Measurements from ENCODE around the gene DDX56.
A peak's percentile ranks its signal among the peaks of the same experiment; 100 is the strongest.
"Not testable (repeated sequence)": the region's sequence is repeated elsewhere in the genome, so short reads cannot be mapped to it uniquely, and the experiment has no call there.

DDX56 gene

GRCh38 chr7:44573464-44574286 is at the start of gene DDX56:
DDX56 (minus strand) TSS chr7:44573908; CDS start chr7:44573895, 13 bp downstream.
- peak; percentile 91 for DNase-seq

- peak; percentile 48 for DNase-seq
Observed at GRCh38 chr7:44622342-44623151, 48.8 kb upstream of the DDX56 start.

- DNase-seq = no peak
Observed at GRCh38 chr7:44621750-44622103, 48.0 kb upstream of the DDX56 start.

- peak; percentile 78 for DNase-seq
Observed at GRCh38 chr7:44621034-44621749, 47.5 kb upstream of the DDX56 start.

GRCh38 chr7:44618753-44619152 is 45.0 kb upstream of the DDX56 start:
- DNase-seq = no peak

GRCh38 chr7:44618045-44618444 is 44.3 kb upstream of the DDX56 start:
- DNase-seq = no peak

GRCh38 chr7:44617225-44617890 is 43.6 kb upstream of the DDX56 start:
- DNase-seq = peak; percentile 71

- no peak for DNase-seq
Observed at GRCh38 chr7:44616545-44616944, 42.8 kb upstream of the DDX56 start.

- no peak for DNase-seq
Observed at GRCh38 chr7:44615793-44616192, 42.1 kb upstream of the DDX56 start.

GRCh38 chr7:44615149-44615611 is 41.5 kb upstream of the DDX56 start:
- DNase-seq = no peak

- no peak for DNase-seq
Observed at GRCh38 chr7:44609829-44610228, 36.1 kb upstream of the DDX56 start.

GRCh38 chr7:44608916-44609648 is 35.4 kb upstream of the DDX56 start:
- peak; percentile 11 for DNase-seq

GRCh38 chr7:44607141-44608068 is 33.7 kb upstream of the DDX56 start:
- no peak for DNase-seq

GRCh38 chr7:44606341-44607140 is 32.8 kb upstream of the DDX56 start, which contains the start of gene OGDH:
OGDH (plus strand) TSS chr7:44606627; CDS start chr7:44624344, 17,717 bp downstream.
- peak; percentile 99 for DNase-seq

- DNase-seq = no peak
Observed at GRCh38 chr7:44604941-44605340, 31.2 kb upstream of the DDX56 start.

GRCh38 chr7:44603193-44603592 is 29.5 kb upstream of the DDX56 start:
- no peak for DNase-seq

GRCh38 chr7:44602576-44602910 is 28.8 kb upstream of the DDX56 start:
- no peak for DNase-seq

GRCh38 chr7:44599222-44599621 is 25.5 kb upstream of the DDX56 start:
- DNase-seq = no peak

- DNase-seq = not testable (repeated sequence)
Observed at GRCh38 chr7:44597181-44597580, 23.5 kb upstream of the DDX56 start.

All from HCEC 1CT (cell line).